MM.1S (cell line): ENCODE data around the gene TRHDE.

Source experiments
- DNase-seq: peaks from one replicate; pipeline ENCODE4 v3.0.0-alpha.2; 2015
- H2AFZ ChIP-seq: fragments of 300-600 bp; sonication (generic); 2 replicates; pipeline ENCODE4 v1.6.0; 2016; ENCODE audit warnings: antibody characterized with exemption, low read length
- H3F3A ChIP-seq: fragments of 300-600 bp; sonication (generic); 2 replicates; pipeline ENCODE4 v1.6.1; 2016; ENCODE audit warnings: mild to moderate bottlenecking, antibody characterized with exemption, low read length, moderate library complexity, mixed read lengths; ENCODE audit not compliant: insufficient read depth
- H3K27ac ChIP-seq: fragments of 300-600 bp; sonication (generic); 2 replicates; pipeline ENCODE4 v1.5.1; 2016; ENCODE audit warnings: mild to moderate bottlenecking, low read length
- H3K27me3 ChIP-seq: fragments of 300-600 bp; sonication (generic); replicated peaks from 2 replicates; pipeline ENCODE4 v1.6.0; 2016; ENCODE audit warnings: low read length; ENCODE audit not compliant: insufficient read depth
- H3K36me3 ChIP-seq: fragments of 300-600 bp; sonication (generic); replicated peaks from 2 replicates; pipeline ENCODE4 v1.6.1; 2016; ENCODE audit warnings: mild to moderate bottlenecking, low read length, mixed read lengths; ENCODE audit not compliant: insufficient read depth
- H3K4me1 ChIP-seq: fragments of 300-600 bp; sonication (generic); 2 replicates; pipeline ENCODE4 v1.6.1; 2016; ENCODE audit warnings: low read length, mixed read lengths
- H3K4me2 ChIP-seq: fragments of 300-600 bp; sonication (generic); 2 replicates; pipeline ENCODE4 v1.6.0; 2016; ENCODE audit warnings: low read depth, low read length
- H3K4me3 ChIP-seq: fragments of 300-600 bp; sonication (generic); 2 replicates; pipeline ENCODE4 v1.5.1; 2016; ENCODE audit warnings: low read length, mixed read lengths
- H3K79me2 ChIP-seq: fragments of 300-600 bp; sonication (generic); 2 replicates; pipeline ENCODE4 v1.6.1; 2016; ENCODE audit warnings: mixed run types, low read length, mixed read lengths
- H3K9ac ChIP-seq: fragments of 300-600 bp; sonication (generic); 2 replicates; pipeline ENCODE4 v1.6.1; 2016; ENCODE audit warnings: low read length, mixed read lengths
- H3K9me2 ChIP-seq: fragments of 300-600 bp; sonication (generic); replicated peaks from 2 replicates; pipeline ENCODE4 v1.6.1; 2016; ENCODE audit warnings: mild to moderate bottlenecking, low read length, mixed read lengths; ENCODE audit not compliant: insufficient read depth
- H3K9me3 ChIP-seq: fragments of 300-600 bp; sonication (generic); replicated peaks from 2 replicates; pipeline ENCODE4 v1.6.1; 2016; ENCODE audit warnings: mild to moderate bottlenecking, low read length, mixed read lengths; ENCODE audit not compliant: insufficient read depth
- H4K20me1 ChIP-seq: fragments of 300-600 bp; sonication (generic); 2 replicates; pipeline ENCODE4 v1.6.1; 2016; ENCODE audit warnings: mild to moderate bottlenecking, low read length, moderate library complexity, mixed read lengths; ENCODE audit not compliant: insufficient read depth
- CTCF ChIP-seq: fragments of 300-600 bp; sonication (generic); IDR thresholded peaks from 2 replicates; pipeline ENCODE4 v1.5.1; 2016; ENCODE audit warnings: antibody characterized with exemption, low read length, mixed read lengths
- EZH2 ChIP-seq: fragments of 300-600 bp; sonication (generic); optimal IDR thresholded peaks from 2 replicates; pipeline ENCODE3; 2017; ENCODE audit warnings: low read depth, mild to moderate bottlenecking, antibody characterized with exemption, low read length, mixed read lengths
- EZH2phosphoT487 ChIP-seq: fragments of 300-600 bp; sonication (generic); IDR thresholded peaks from 2 replicates; pipeline ENCODE4 v1.6.1; 2018; ENCODE audit warnings: antibody characterized with exemption, low read length

The TRHDE gene

GRCh38 chr12:72285861-72286260, 13.7 kb downstream of the TRHDE start:
- Histone ChIP-seq H3K4me3 (no peak overlapping the region), H4K20me1 (no peaks in the 10 kb centered on the region), H3K36me3 (no peaks in the 10 kb centered on the region), H3F3A (no peaks in the 10 kb centered on the region), H2AFZ (no peak overlapping the region), H3K79me2 (no peaks in the 10 kb centered on the region), H3K9me2 (no peaks in the 10 kb centered on the region), H3K27ac (no peak overlapping the region), H3K27me3 (no peaks in the 10 kb centered on the region), H3K4me2 (no peak overlapping the region), H3K9me3 (no peaks in the 10 kb centered on the region), H3K4me1 (no peaks in the 10 kb centered on the region), H3K9ac (no peak overlapping the region)
- DNase-seq: no peak
- TF ChIP-seq CTCF (no peak), EZH2phosphoT487 (no peak), EZH2 (no peak)

GRCh38 chr12:72286526-72286925, 14.4 kb downstream of the TRHDE start:
- Histone ChIP-seq H3K4me3 (no peak overlapping the region), H3K27ac (no peak overlapping the region), H3K79me2 (no peaks in the 10 kb centered on the region), H3K4me2 (no peak overlapping the region), H3K9ac (no peak overlapping the region), H3K9me3 (no peaks in the 10 kb centered on the region), H2AFZ (no peak overlapping the region), H3K4me1 (no peaks in the 10 kb centered on the region), H3K27me3 (no peaks in the 10 kb centered on the region), H4K20me1 (no peaks in the 10 kb centered on the region), H3K9me2 (no peaks in the 10 kb centered on the region), H3F3A (no peaks in the 10 kb centered on the region), H3K36me3 (no peaks in the 10 kb centered on the region)
- no peak for DNase-seq
- TF ChIP-seq EZH2 (no peak), EZH2phosphoT487 (no peak), CTCF (no peak)

GRCh38 chr12:72288436-72288835, 16.3 kb downstream of the TRHDE start:
- Histone ChIP-seq H4K20me1 (no peaks in the 10 kb centered on the region), H3K27me3 (no peaks in the 10 kb centered on the region), H3K9ac (no peak overlapping the region), H3K4me2 (no peak overlapping the region), H2AFZ (no peak overlapping the region), H3K4me1 (no peaks in the 10 kb centered on the region), H3K27ac (no peak overlapping the region), H3K36me3 (no peaks in the 10 kb centered on the region), H3K9me3 (no peaks in the 10 kb centered on the region), H3K9me2 (no peaks in the 10 kb centered on the region), H3F3A (no peaks in the 10 kb centered on the region), H3K79me2 (no peaks in the 10 kb centered on the region), H3K4me3 (no peak overlapping the region)
- DNase-seq: no peak
- no peak for TF ChIP-seq EZH2
- TF ChIP-seq EZH2phosphoT487: no peak
- no peak for TF ChIP-seq CTCF
